ENCODE data around the gene TMOD1.

Gene TMOD1

GRCh38 chr9:97500263-97500662 is 1.2 kb upstream of the TMOD1 start:
- DNase-seq = no peak

GRCh38 chr9:97500765-97501176 is 695 bp upstream of the TMOD1 start:
- DNase-seq = no peak

DNA sequence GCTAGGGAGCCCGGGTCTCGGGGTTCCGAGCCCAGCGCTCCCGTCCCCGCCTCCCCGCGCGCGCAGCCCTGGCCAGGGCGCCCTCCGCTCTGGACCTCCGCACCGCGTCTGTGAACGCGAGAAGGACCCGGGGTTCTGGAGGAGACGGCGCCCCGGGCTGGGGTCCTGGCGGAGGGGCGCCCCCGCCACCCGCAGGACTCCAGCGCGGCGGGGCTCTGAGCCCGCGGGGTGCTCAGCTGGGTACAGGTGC is 431 bp downstream of the TMOD1 start:
- no peak for DNase-seq

DNA sequence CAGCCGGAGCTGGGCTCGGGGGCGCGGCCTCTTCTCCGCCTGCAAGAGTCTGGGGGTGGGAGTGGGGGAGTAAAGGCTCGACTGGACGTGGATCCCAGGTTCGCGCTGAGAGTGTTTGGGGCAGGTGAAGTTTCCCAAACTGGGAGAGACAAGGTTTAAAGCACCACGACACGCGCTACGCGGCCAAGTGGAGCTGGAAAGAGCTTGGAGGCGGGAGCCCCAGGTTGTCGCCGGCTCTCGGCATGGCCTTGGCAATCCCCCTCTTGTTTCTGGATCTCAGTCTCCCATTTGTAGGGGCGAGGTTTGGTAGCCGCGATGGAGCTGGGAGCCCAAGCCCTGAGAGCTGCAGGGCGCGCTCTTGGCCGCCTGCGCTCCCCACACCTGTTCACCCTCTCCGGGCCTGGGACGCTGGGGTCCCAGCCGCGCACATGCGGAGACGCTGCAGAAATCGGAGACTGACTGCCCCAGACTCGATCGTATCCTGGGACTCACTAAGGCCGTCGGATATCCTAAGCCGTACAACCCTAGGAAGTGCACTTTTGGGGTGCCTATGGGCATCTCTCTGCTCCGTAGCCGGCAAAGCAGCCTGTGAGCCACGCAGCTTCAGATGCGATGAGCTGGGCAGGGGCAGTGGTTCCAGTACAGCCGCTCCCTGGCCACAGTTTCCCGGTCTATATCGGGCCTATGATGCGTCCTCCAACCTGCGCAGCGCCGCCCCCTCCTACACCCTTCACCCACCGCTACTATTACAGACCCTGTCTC is 937 bp downstream of the TMOD1 start:
- DNase-seq = no peak

GRCh38 chr9:97502984-97503861 is 1.8 kb downstream of the TMOD1 start:
- DNase-seq = no peak

- DNase-seq = no peak
Measured at GRCh38 chr9:97503862-97504210, 2.4 kb downstream of the TMOD1 start.

DNA sequence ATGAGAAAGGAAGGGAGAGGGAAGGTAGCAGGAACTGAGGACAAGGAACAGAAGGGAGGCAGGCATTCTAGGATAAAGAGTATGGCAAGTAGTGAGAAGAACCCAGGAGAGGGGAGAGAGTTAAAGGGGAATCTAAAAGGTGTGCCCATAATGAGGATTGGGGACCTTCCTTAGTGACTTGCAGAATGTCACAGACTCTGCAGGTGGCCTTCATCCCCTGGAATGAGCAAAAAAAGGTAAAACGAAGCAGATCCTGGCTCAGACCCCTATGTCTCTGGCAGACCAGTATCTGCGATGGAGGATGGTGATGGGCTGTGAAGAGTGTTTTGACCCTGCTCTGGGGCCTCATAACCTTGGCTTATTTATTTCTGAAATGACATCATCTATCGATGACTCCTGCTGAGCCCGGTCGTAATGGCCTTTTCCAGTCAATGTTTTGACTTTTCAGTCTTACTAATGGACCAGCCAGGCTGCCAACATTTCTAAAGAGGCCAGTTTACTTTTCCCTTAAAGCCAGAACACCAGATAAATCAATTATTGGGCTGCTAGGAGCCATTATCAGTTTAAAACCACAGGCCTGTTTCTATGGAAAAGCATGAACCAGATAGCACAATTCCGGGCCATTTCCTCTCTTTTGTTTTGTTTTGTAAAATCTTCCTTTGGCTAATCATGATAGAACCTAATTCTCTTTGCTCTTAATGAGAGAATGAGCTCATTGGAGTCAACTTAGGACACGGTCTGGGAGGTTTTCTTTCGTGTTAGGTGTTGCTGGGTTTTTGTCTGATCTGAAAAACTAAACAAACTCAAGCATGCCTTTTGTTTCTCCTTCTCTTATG is 3.1 kb downstream of the TMOD1 start:
- no peak for DNase-seq

- no peak for DNase-seq
Measured at GRCh38 chr9:97505845-97506244, 4.4 kb downstream of the TMOD1 start.

DNA sequence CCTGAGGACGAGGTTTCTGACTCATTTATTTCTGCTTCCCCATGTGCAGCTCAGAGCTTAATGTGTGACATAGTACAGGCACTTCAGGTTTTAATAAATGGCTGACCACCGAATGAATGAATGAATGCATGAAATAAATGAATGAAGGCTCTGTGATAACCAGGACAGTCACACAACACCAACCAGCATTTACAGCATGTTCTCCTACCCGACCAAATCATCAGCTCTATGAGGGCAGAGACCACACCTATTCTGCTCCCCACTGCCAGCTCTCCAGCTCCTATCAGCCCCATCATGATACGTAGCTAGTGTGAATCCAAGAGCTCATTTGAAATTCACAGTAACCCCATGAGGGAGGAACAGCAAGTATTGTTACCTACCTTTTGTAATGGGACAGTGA is 4.8 kb downstream of the TMOD1 start:
- no peak for DNase-seq

DNA sequence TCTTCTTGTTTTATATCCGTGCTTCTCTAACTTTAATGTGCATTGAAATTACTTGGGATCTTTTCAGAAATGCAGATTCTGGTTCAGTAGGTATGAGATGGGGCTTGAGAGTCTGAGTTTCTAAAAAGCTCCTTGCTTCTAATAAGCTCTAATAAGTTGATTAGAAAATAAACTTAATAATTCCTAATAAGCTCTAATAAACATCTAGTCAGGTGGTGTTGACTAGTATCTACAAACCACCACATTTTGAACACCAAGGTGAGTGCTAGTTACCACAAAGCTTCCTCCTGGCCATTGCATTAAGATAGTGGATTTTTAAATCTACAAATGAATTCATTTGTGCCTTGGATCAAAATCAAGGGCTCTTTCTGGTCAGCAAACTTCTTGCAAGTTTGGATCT is 5.3 kb downstream of the TMOD1 start:
- no peak for DNase-seq

- DNase-seq = no peak
Measured at GRCh38 chr9:97507428-97507984, 6.0 kb downstream of the TMOD1 start.

DNA sequence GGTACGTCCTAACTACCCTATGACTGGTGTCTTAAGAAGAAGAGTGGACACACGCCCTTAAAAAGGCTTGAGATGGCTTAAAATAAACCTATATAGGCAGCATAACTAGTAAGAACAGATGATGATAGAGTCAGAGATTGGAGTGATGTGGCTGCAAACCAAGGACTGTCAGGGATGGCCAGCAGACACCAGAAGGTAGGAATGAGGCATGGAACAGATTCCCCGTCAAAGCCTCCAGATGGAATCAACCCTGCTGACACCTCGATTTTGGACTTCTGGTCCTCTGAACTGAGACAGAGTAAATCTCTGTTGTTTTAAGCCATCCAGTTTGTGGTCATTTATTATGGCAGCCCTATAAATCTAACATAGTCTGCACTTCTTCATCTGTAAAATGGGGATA is 7.4 kb downstream of the TMOD1 start:
- DNase-seq = no peak

DNA sequence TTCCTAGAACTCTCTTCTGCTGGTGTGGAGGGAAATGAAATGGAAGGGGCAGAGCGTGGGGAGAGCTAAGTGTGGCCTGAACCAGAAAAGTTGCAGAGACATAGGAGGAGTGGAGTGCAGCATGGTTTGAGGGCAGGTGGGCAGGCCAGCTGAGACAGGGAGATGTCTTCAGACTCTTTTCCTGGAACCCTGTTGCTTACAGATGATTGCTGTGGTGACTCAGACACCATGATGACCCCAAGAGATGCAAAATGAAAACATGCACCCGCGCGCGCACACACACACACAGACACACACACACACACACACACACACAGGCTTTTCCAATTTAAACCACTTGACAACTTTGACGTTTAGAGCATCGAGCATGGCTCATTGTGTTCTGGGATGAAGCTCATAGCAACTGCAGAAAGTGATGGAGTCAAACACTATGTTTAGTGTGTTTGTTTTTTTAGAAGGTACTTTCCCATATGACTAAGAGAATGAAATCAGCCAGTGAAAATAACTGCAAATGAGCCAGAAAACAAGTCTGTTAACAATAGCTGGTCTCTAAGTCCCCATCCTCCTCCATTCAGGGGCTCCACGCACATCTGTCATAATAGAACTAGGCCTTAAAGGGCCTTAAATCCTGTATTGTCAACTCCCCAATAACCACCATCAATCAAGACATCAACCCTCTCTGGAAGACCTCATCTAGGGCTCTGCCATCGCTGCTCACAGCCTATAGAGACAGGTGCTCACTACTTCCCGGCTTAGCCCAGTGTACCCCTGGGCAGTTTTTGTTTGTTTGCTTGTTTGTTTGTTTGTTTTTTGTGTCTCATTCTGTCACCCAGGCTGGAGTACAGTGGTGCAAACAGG is 9.6 kb downstream of the TMOD1 start:
- DNase-seq = no peak

- DNase-seq = no peak
Measured at GRCh38 chr9:97511655-97512427, 10.4 kb downstream of the TMOD1 start.

DNA sequence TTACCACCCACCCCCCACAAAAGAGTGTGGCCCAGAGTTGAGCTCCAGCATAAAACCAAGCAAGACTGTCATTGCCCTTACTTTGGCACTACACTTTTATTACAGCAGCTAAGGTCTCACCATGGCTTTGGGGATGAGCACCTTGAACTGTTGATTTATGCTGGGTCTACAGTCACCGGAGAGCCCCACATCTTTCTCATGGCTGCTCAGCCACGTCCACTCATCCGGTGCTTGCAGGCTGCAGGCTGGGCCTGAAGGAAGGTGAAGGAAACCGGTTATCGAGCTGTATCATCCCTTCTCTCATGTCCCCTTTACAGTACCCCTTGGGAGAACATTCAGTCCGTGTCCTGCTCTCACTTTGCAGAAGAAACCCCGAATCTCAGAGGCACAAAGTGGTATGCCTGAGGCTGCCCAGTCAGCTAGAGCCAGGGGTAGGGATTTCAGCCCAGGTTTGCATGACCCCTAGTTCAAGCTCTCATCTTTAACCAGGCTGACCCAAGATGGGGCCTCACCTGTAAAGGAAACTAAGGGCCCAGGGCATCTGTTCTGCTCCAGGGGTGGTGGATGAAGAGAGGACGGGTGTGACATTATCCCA is 11.6 kb downstream of the TMOD1 start:
- DNase-seq = no peak

DNA sequence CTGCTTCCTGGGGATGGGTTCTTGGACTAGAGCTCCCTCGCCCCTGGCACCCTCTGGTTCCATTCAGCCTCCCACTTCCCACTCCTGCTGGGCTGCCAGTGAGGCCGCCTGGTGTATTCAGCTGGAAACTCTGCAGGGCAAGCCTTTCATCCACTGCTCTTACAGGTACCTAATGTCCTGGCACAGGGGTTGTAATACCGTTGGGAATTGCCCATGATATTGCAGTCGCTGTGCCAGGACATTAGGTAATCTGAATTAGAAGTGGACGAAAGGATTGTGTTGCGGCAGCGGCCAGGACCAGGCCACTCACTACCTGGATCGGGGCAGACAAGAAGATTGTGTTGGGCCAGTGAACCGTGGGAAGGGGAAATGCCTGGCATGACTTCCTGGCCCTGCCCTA is 13.1 kb downstream of the TMOD1 start:
- DNase-seq = no peak

DNA sequence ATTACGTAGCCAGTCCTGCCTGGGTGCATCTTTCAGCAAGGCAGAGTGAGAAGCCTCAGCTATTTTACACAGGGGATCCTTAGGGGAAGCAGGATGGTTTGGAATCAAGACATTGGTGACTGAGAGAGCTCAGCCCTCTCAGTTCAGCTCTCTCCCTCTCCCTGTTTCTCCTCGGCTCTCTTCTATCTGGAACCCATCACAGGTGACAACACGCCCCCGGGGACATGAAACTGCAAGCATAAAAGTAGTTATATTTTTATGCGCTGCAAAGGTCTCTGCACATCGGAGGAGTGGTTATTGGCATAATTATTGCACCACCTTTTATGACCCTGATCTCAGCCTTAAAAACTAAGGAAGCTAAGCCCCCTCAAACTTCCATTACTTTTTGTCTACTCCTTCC is 14.2 kb downstream of the TMOD1 start:
- no peak for DNase-seq

GRCh38 chr9:97516111-97516510 is 14.6 kb downstream of the TMOD1 start:
- DNase-seq = no peak

GRCh38 chr9:97517331-97518089 is 16.0 kb downstream of the TMOD1 start:
- no peak for DNase-seq

DNA sequence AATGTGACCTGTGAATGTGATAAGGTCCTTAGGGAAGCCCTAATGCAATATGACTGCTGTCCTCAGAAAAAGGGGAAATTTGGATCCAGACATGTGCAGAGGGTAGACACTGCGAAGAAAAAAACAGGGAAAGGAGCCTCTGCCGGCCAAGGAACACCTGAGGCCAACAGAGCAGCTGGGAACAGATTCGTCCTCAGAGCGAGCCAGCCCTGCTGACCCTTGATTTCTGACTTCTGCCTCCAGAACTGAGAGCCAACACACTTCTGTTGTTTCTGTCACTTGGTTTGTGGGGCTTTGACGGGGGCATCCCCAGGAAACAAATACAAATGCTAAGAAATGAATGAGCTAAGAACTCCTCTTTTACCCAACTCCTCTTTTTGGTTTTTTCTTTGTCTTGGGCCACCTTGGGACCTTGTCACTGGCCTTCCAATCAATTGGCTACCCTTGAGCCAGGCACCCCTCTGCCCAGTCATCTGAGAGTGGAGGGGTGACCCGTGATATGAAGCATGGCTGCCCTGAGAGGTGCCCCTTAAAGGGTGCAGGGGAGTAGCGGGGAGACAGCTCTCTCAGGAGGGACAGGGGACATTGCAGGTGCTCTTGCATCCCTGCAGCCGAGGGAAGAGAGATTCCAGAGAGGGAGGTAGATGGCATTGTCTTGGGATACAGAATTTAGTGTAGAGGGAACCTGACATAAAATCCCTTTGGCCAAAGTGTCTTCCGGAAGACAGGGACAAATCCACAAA is 16.9 kb downstream of the TMOD1 start:
- no peak for DNase-seq
